ENCODE results near the gene MACROD2. TPM values are rescaled to one million over a fixed set of nuclear protein-coding genes. Genes with fewer than 3 reads are reported as not detected.
"Not testable (repeated sequence)": the region's sequence is repeated elsewhere in the genome, so short reads cannot be mapped to it uniquely, and the experiment has no call there.

Gene MACROD2
- not detected for total RNA-seq

GRCh38 chr20:13995086-13995665 lies at the start of gene MACROD2:
Gene MACROD2 (plus strand): TSS chr20:13995516.
- Mint-ChIP-seq H3K36me3 (ENCODE audit: low read depth) (no peaks in the 10 kb centered on the region), H3K27ac (no peak within 1 kb of the TSS), H3K9me3 (peaks cover 14% of the 10 kb centered on the region), H3K27me3 (peaks cover 16% of the 10 kb centered on the region), H3K4me3 (peak within 1 kb of the TSS; percentile 34), H3K4me1 (peaks cover 7% of the 10 kb centered on the region)
- ATAC-seq (replicated peaks): peak; percentile 18

GRCh38 chr20:13947719-13948118 lies 47.6 kb upstream of the MACROD2 start:
- ATAC-seq (replicated peaks): no peak
- Mint-ChIP-seq H3K4me1 (no peaks in the 10 kb centered on the region), H3K27ac (no peak overlapping the region), H3K9me3 (peaks cover 5% of the 10 kb centered on the region), H3K27me3 (no peaks in the 10 kb centered on the region), H3K36me3 (ENCODE audit: low read depth) (no peaks in the 10 kb centered on the region), H3K4me3 (no peak overlapping the region)

GRCh38 chr20:13953227-13953626 lies 42.1 kb upstream of the MACROD2 start:
- peaks cover 3% of the 10 kb centered on the region for H3K9me3 Mint-ChIP-seq
- H3K27me3 Mint-ChIP-seq: no peaks in the 10 kb centered on the region
- H3K27ac Mint-ChIP-seq: no peak overlapping the region
- no peaks in the 10 kb centered on the region for H3K36me3 Mint-ChIP-seq (ENCODE audit: low read depth)
- H3K4me3 Mint-ChIP-seq: no peak overlapping the region
- no peak for ATAC-seq (replicated peaks)
- no peaks in the 10 kb centered on the region for H3K4me1 Mint-ChIP-seq

GRCh38 chr20:13960119-13960518 lies 35.2 kb upstream of the MACROD2 start:
- H3K27ac Mint-ChIP-seq: no peak overlapping the region
- no peak for ATAC-seq (replicated peaks)

GRCh38 chr20:13960525-13960924 lies 34.8 kb upstream of the MACROD2 start:
- no peak for ATAC-seq (replicated peaks)
- H3K27ac Mint-ChIP-seq: no peak overlapping the region

More at GRCh38 chr20:13960119-13960518, 35.2 kb upstream of the MACROD2 start:
- Mint-ChIP-seq H3K9me3 (peaks cover 5% of the 10 kb centered on the region), H3K4me3 (no peak overlapping the region), H3K36me3 (ENCODE audit: low read depth) (no peaks in the 10 kb centered on the region), H3K4me1 (no peaks in the 10 kb centered on the region), H3K27me3 (no peaks in the 10 kb centered on the region)

GRCh38 chr20:13984211-13984610 lies 11.1 kb upstream of the MACROD2 start:
- no peak for ATAC-seq (replicated peaks)
- Mint-ChIP-seq H3K27ac (no peak overlapping the region), H3K9me3 (peaks cover 5% of the 10 kb centered on the region), H3K4me3 (no peak overlapping the region), H3K4me1 (no peaks in the 10 kb centered on the region), H3K36me3 (ENCODE audit: low read depth) (no peaks in the 10 kb centered on the region), H3K27me3 (no peaks in the 10 kb centered on the region)

More at GRCh38 chr20:13960525-13960924, 34.8 kb upstream of the MACROD2 start:
- Mint-ChIP-seq H3K36me3 (ENCODE audit: low read depth) (no peaks in the 10 kb centered on the region), H3K4me1 (no peaks in the 10 kb centered on the region), H3K27me3 (no peaks in the 10 kb centered on the region), H3K4me3 (no peak overlapping the region), H3K9me3 (peaks cover 5% of the 10 kb centered on the region)

GRCh38 chr20:13990465-13990864 lies 4.9 kb upstream of the MACROD2 start, which contains the start of gene SEL1L2:
Gene SEL1L2 (minus strand): TSS chr20:13990614. CDS start chr20:13990534, 80 bp downstream.
- no peaks in the 10 kb centered on the region for H3K36me3 Mint-ChIP-seq (ENCODE audit: low read depth)
- no peak within 1 kb of the TSS for H3K4me3 Mint-ChIP-seq
- no peak for ATAC-seq (replicated peaks)
- no peaks in the 10 kb centered on the region for H3K27me3 Mint-ChIP-seq
- no peaks in the 10 kb centered on the region for H3K4me1 Mint-ChIP-seq
- H3K27ac Mint-ChIP-seq: no peak within 1 kb of the TSS
- H3K9me3 Mint-ChIP-seq: peaks cover 9% of the 10 kb centered on the region

- H3K36me3 Mint-ChIP-seq (ENCODE audit: low read depth): no peaks in the 10 kb centered on the region
- H3K9me3 Mint-ChIP-seq: peaks cover 9% of the 10 kb centered on the region
- peaks cover 3% of the 10 kb centered on the region for H3K27me3 Mint-ChIP-seq
- peaks cover 2% of the 10 kb centered on the region for H3K4me1 Mint-ChIP-seq
- ATAC-seq (replicated peaks): no peak
- H3K27ac Mint-ChIP-seq: no peak overlapping the region
- no peak overlapping the region for H3K4me3 Mint-ChIP-seq
Observed at GRCh38 chr20:13991311-13991710, 4.0 kb upstream of the MACROD2 start.

GRCh38 chr20:13991955-13992354 lies 3.4 kb upstream of the MACROD2 start:
- not testable (repeated sequence) for ATAC-seq (replicated peaks); H3K4me1 Mint-ChIP-seq; H3K27me3 Mint-ChIP-seq; H3K9me3 Mint-ChIP-seq; H3K36me3 Mint-ChIP-seq (ENCODE audit: low read depth); H3K4me3 Mint-ChIP-seq; H3K27ac Mint-ChIP-seq

GRCh38 chr20:13995841-13996240 lies 525 bp downstream of the MACROD2 start:
- H3K4me3 Mint-ChIP-seq: peak overlapping the region; percentile 34
- no peak overlapping the region for H3K27ac Mint-ChIP-seq
- ATAC-seq (replicated peaks): no peak
- H3K9me3 Mint-ChIP-seq: peaks cover 14% of the 10 kb centered on the region
- H3K27me3 Mint-ChIP-seq: peaks cover 16% of the 10 kb centered on the region
- H3K4me1 Mint-ChIP-seq: peaks cover 7% of the 10 kb centered on the region
- no peaks in the 10 kb centered on the region for H3K36me3 Mint-ChIP-seq (ENCODE audit: low read depth)

GRCh38 chr20:13996265-13996664 lies 949 bp downstream of the MACROD2 start:
- H3K27ac Mint-ChIP-seq: no peak overlapping the region
- peaks cover 14% of the 10 kb centered on the region for H3K9me3 Mint-ChIP-seq
- peaks cover 7% of the 10 kb centered on the region for H3K4me1 Mint-ChIP-seq
- peak overlapping the region; percentile 34 for H3K4me3 Mint-ChIP-seq
- no peak for ATAC-seq (replicated peaks)
- H3K36me3 Mint-ChIP-seq (ENCODE audit: low read depth): no peaks in the 10 kb centered on the region
- peaks cover 16% of the 10 kb centered on the region for H3K27me3 Mint-ChIP-seq

- H3K27me3 Mint-ChIP-seq: peaks cover 16% of the 10 kb centered on the region
- H3K4me3 Mint-ChIP-seq: no peak overlapping the region
- no peak overlapping the region for H3K27ac Mint-ChIP-seq
- H3K4me1 Mint-ChIP-seq: peaks cover 7% of the 10 kb centered on the region
- no peak for ATAC-seq (replicated peaks)
- peaks cover 4% of the 10 kb centered on the region for H3K9me3 Mint-ChIP-seq
- H3K36me3 Mint-ChIP-seq (ENCODE audit: low read depth): no peaks in the 10 kb centered on the region
Observed at GRCh38 chr20:14000917-14001316, 5.6 kb downstream of the MACROD2 start.

- H3K4me1 Mint-ChIP-seq: no peaks in the 10 kb centered on the region
- H3K4me3 Mint-ChIP-seq: no peak overlapping the region
- H3K9me3 Mint-ChIP-seq: peaks cover 4% of the 10 kb centered on the region
- no peaks in the 10 kb centered on the region for H3K27me3 Mint-ChIP-seq
- H3K27ac Mint-ChIP-seq: no peak overlapping the region
- ATAC-seq (replicated peaks): no peak
- H3K36me3 Mint-ChIP-seq (ENCODE audit: low read depth): no peaks in the 10 kb centered on the region
Observed at GRCh38 chr20:14005996-14006395, 10.7 kb downstream of the MACROD2 start.

- Mint-ChIP-seq H3K9me3 (peaks cover 4% of the 10 kb centered on the region), H3K27me3 (no peaks in the 10 kb centered on the region), H3K4me1 (no peaks in the 10 kb centered on the region), H3K36me3 (ENCODE audit: low read depth) (no peaks in the 10 kb centered on the region), H3K4me3 (no peak overlapping the region), H3K27ac (no peak overlapping the region)
- ATAC-seq (replicated peaks): no peak
Observed at GRCh38 chr20:14009208-14009607, 13.9 kb downstream of the MACROD2 start.

- Mint-ChIP-seq H3K36me3 (ENCODE audit: low read depth) (no peaks in the 10 kb centered on the region), H3K4me1 (no peaks in the 10 kb centered on the region), H3K27ac (no peak overlapping the region), H3K9me3 (no peaks in the 10 kb centered on the region), H3K27me3 (no peaks in the 10 kb centered on the region), H3K4me3 (no peak overlapping the region)
- no peak for ATAC-seq (replicated peaks)
Observed at GRCh38 chr20:14012671-14013070, 17.4 kb downstream of the MACROD2 start.

- Mint-ChIP-seq H3K9me3 (peaks cover 3% of the 10 kb centered on the region), H3K4me3 (no peak overlapping the region), H3K27me3 (no peaks in the 10 kb centered on the region), H3K27ac (no peak overlapping the region), H3K4me1 (no peaks in the 10 kb centered on the region), H3K36me3 (ENCODE audit: low read depth) (no peaks in the 10 kb centered on the region)
- ATAC-seq (replicated peaks): no peak
Observed at GRCh38 chr20:14030991-14031390, 35.7 kb downstream of the MACROD2 start.
